HAP-1 (cell line): ENCODE data around the gene ADAMTS19.

Experiments used
- DNase-seq, 2 experiments: peaks; one replicate each; pipeline ENCODE4 v3.0.0-alpha.2; 2016 to 2020; ENCODE audit warnings: low spot score in 2 of 2
- H3K27me3 ChIP-seq: fragments of 250-450 bp; sonication (Bioruptor Pico); 2 replicates; pipeline ENCODE4 v1.5.1; 2020; ENCODE audit warnings: low read depth, mild to moderate bottlenecking, moderate library complexity
- H3K36me3 ChIP-seq: fragments of 250-450 bp; sonication (Bioruptor Pico); replicated peaks from 2 replicates; pipeline ENCODE4 v1.5.1; 2020; ENCODE audit warnings: mild to moderate bottlenecking
- H3K4me1 ChIP-seq: fragments of 250-450 bp; sonication (Bioruptor Pico); 2 replicates; pipeline ENCODE4 v1.5.1; 2020; ENCODE audit warnings: mild to moderate bottlenecking
- H3K4me3 ChIP-seq: fragments of 250-450 bp; sonication (Bioruptor Pico); 2 replicates; pipeline ENCODE4 v1.5.1; 2020; ENCODE audit warnings: mild to moderate bottlenecking, moderate library complexity
- H3K9me3 ChIP-seq: fragments of 250-450 bp; sonication (Bioruptor Pico); 2 replicates; pipeline ENCODE4 v1.5.1; 2020; ENCODE audit warnings: mild to moderate bottlenecking, moderate library complexity
- in situ Hi-C: fragments of 300-500 bp; cut with MboI; formaldehyde crosslinking; loops from 3 replicates; pipeline ENCODE4 v1.14.3; 2020; ENCODE audit warnings: low sequenced_read_pairs, inconsistent platforms, mixed read lengths

ADAMTS19 gene

DNA sequence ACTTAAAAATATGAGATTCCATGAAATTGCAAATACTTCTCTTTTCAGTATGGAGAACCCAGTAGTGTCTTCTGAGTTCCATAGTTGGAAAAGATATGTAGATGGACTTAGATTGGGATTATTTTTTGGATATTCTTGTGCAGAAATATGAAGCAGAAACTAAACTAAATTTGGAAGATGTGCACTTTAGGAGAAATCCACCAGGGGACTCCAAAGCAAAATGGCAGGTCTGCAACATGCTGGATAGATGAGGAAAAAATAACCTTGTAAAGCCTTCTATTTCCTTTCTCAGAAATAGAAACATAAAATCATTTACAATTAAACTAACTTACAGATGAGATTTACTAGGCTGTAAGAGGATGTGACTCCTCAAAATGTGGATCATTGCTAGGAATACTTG lies 238.6 kb downstream of the ADAMTS19 start:
- in situ Hi-C loops: no loop called here
- Histone ChIP-seq H3K9me3 (no peaks in the 10 kb centered on the region), H3K27me3 (no peaks in the 10 kb centered on the region), H3K36me3 (no peaks in the 10 kb centered on the region), H3K4me1 (no peaks in the 10 kb centered on the region), H3K4me3 (no peak overlapping the region)
- no peak for DNase-seq

DNA sequence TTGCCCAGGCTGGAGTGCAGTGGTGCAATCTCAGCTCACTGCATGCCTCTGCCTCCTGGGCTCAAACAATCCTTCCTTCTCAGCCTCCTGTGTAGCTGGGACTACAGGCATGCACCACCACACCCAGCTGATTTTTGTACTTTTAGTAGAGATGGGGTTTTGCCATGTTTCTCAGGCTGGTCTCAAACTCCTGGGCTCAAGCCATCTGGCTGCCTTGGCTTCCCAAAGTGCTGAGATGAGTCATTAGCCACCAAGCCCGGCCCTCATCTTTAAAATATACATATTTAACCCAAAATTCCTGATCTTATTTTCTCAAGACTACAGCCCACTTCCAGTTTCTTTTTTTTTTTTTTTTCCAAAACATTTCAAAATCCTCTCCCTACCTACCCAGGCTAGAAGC lies 256.1 kb downstream of the ADAMTS19 start:
- Histone ChIP-seq H3K36me3 (no peaks in the 10 kb centered on the region), H3K9me3 (no peaks in the 10 kb centered on the region), H3K4me3 (no peak overlapping the region), H3K4me1 (no peaks in the 10 kb centered on the region), H3K27me3 (no peaks in the 10 kb centered on the region)
- no peak for DNase-seq
- in situ Hi-C loops: no loop called here

DNA sequence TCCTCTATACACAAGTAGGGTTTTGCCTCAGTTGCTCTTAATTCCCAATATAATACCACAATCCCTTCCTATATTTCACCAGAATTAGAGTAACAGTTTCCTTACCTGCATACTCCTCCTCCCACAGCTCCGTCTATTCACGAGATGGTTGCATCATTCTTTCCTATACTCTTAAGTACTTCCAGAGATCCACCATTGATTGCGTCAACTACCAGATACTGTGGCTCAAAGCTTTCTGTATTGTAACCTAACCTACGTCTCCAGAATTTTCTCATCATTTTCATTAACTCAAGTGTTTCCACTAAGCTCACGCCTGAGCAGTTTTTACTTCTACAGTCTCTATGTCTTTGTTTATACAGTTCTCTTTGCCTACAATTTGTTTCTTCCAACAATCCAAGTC lies 256.6 kb downstream of the ADAMTS19 start:
- H3K36me3 ChIP-seq: no peaks in the 10 kb centered on the region
- in situ Hi-C loops: no loop called here
- no peaks in the 10 kb centered on the region for H3K4me1 ChIP-seq
- DNase-seq: no peak
- H3K4me3 ChIP-seq: no peak overlapping the region
- no peaks in the 10 kb centered on the region for H3K27me3 ChIP-seq
- no peaks in the 10 kb centered on the region for H3K9me3 ChIP-seq

DNA sequence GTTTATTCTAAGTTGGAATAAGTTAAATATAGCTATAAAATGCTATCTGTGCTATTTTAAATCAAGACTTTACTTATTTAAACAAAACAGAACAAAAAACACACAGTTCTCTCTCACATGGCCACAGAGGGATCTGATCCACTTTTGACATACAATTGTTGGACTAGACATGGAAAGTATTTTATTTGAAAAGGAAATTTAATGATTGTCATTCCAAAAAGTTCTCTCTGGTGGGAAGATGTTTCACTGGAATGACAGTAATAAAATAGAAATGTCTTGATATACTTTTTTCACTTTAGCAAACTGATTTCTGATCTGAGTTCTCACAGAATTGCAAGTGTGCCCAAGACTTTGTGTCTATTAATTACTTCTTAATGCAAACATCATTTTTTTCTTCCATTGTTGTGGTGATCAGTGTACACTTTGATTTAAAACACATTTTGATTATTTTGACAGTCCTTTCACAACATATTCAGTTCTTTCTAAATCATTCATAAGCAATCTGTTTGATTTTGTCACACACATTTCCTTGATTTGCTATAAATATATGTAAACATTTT lies 257.7 kb downstream of the ADAMTS19 start:
- no peaks in the 10 kb centered on the region for H3K9me3 ChIP-seq
- no peak overlapping the region for H3K4me3 ChIP-seq
- H3K4me1 ChIP-seq: no peaks in the 10 kb centered on the region
- in situ Hi-C loops: no loop called here
- H3K36me3 ChIP-seq: no peaks in the 10 kb centered on the region
- no peak for DNase-seq
- H3K27me3 ChIP-seq: no peaks in the 10 kb centered on the region

DNA sequence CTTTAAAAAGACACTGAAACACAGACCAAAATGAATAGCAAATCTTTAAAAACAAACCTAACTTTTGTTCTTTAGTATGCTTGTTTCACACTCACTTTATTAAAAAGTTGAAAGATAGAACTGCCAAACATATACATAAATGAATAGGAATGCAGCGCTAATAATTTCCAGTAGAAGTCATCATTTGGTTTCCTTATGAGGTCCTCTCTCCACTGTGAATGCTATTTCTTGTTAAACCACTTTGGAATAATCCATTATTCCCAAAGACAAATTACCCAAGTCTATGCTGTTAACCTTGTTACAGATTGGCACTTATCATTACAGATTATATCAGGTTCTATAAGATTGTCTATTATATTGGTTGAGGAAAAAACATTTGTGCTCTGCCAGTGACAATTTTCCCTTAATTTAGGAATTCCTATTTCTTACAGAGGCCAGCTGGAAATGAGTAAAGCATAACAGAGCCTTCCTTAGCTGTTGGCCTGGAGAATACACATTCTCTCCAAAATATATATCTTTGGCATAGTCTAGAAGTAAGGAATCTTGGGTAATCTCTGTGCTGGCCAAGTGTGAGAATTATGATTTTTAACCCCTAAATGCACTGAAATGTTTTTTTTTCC lies 258.5 kb downstream of the ADAMTS19 start:
- Histone ChIP-seq H3K9me3 (no peaks in the 10 kb centered on the region), H3K36me3 (no peaks in the 10 kb centered on the region), H3K27me3 (no peaks in the 10 kb centered on the region), H3K4me3 (no peak overlapping the region), H3K4me1 (no peaks in the 10 kb centered on the region)
- DNase-seq: no peak
- in situ Hi-C loops: no loop called here

DNA sequence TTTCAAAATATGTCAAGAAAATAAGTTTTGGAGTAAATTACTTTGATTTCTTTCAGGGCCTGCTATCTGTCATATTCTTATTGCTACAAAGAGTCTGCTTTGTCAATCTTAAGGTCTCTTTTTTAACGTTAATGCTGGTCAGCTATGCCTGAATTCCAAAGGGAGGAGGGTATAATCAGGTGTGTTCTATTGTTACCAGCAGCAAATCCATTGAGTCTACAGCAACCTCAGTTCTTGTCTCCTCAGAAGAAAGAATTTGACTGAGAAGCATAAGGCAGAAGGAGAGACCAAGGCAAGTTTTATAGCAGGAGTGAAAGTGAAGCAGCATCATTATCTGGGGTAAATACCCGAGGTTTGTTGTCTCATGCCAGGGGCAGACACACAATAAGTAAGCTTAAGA lies 264.1 kb downstream of the ADAMTS19 start:
- in situ Hi-C loops: no loop called here
- Histone ChIP-seq H3K4me1 (no peaks in the 10 kb centered on the region), H3K9me3 (no peaks in the 10 kb centered on the region), H3K4me3 (no peak overlapping the region), H3K27me3 (no peaks in the 10 kb centered on the region), H3K36me3 (no peaks in the 10 kb centered on the region)
- no peak for DNase-seq

DNA sequence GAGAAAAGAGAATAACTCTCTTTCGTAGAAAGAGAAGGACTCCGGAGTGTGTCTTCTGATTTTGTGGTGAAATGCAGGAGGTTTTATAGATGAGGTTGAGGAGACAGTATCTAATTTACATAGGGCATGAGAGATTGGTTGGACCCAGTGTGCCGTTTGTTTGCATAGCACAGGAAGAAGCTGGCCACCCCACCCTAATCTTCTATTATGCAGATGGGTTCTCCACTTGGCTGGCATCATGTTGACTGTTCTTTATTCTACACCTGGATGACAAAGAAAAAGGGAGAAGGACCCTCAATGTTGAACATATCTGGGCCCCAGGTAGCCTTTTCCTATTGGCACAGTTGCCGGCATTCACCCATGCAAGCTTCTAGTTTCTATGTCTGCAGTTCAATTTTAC lies 264.5 kb downstream of the ADAMTS19 start:
- H3K4me3 ChIP-seq: no peak overlapping the region
- no peaks in the 10 kb centered on the region for H3K9me3 ChIP-seq
- in situ Hi-C loops: no loop called here
- DNase-seq: no peak
- H3K4me1 ChIP-seq: no peaks in the 10 kb centered on the region
- no peaks in the 10 kb centered on the region for H3K27me3 ChIP-seq
- H3K36me3 ChIP-seq: no peaks in the 10 kb centered on the region

DNA sequence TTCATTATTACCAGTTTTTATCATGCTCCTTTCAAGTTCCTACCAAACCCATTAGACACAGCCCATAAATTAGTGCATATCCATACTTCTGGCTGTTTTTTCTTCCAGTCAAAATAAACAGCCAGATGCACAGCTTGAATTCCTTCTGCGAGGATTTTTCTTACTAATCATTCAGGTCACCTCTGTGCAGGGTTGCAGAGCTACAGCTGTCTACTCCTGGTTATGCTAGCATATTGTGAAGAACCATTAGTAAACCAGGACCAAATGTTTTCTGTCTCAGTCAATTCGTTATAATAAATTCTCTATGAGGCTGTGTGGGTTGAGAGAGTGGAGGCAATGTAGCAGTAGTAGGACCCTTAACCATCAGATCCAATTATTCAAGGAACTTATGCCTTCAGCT lies 279.7 kb downstream of the ADAMTS19 start:
- H3K9me3 ChIP-seq: no peaks in the 10 kb centered on the region
- in situ Hi-C loops: no loop called here
- no peaks in the 10 kb centered on the region for H3K36me3 ChIP-seq
- no peaks in the 10 kb centered on the region for H3K27me3 ChIP-seq
- DNase-seq: no peak
- H3K4me1 ChIP-seq: no peaks in the 10 kb centered on the region
- H3K4me3 ChIP-seq: no peak overlapping the region

DNA sequence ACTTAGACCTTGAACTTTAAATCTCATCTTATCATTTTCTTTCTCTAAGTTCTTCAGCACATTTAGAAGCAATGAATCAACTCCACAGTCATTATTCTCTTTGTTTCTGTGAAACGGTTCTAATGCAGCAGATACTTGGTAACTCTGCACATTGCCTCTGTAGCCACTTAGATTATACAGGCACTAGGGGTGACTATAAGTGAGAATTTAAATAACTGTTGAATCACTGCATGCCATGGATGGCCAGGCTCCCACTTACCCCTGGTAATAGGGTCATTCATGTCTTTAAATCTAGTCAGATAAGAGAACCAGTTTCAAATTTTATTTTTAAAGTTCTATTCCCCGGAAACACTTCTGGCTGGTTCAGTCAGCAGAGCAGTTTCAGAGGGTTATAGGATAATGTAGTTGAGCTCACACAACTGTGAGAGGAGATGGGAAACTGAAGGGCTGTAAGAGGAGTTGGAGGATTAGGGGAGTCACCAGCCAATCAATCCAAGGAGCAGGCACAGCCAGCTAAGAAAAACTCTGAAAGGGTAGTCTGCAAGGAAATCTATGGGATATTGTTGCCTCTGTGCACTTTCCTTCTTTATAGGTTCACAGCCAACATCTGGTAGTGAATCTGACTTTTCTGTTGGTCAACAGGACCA lies 283.6 kb downstream of the ADAMTS19 start:
- H3K4me3 ChIP-seq: no peak overlapping the region
- DNase-seq: no peak

DNA sequence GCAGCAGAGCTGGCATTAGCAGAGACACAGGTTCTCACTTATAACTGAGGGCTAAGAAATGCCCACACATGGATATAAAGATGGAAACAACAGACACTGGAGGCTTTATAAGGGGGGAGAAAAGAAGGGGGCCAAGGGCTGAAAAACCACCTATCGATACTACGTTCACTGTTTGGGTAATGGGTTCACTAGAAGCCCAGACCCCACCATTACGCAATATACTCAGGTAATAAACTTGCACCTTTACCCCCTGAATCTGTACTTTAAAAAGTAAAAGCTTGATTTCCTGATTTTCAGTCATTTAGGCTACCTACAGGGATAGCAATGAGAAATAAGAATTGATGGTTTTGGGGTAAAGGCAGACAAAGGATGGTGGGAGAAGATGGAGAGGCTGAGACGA lies 285.9 kb downstream of the ADAMTS19 start:
- Histone ChIP-seq H3K4me1 (no peaks in the 10 kb centered on the region), H3K36me3 (no peaks in the 10 kb centered on the region), H3K4me3 (no peak overlapping the region), H3K9me3 (no peaks in the 10 kb centered on the region), H3K27me3 (no peaks in the 10 kb centered on the region)
- DNase-seq: no peak
- in situ Hi-C loops: no loop called here

More for the DNA sequence above, 283.6 kb downstream of the ADAMTS19 start:
- Histone ChIP-seq H3K36me3 (no peaks in the 10 kb centered on the region), H3K27me3 (no peaks in the 10 kb centered on the region), H3K4me1 (no peaks in the 10 kb centered on the region), H3K9me3 (no peaks in the 10 kb centered on the region)
- in situ Hi-C loops: no loop called here

DNA sequence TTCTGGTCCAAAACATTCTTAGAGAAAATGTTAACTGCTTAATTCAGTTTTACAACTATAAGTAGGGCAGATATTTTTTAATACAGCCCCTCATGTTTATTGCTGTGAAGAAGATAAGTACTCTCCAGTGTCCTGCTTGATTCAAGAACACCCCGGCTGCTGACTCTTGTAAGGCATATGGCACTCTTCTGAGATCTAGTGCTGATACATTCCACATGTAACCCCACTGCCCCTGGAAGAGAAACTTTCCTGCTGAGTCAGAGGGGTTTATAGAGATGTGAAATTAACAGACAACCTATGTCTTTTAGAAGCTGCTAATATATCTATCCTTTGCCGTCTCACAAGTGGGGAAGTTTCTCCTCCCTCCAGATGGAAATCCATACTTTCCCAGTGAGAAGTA lies 286.8 kb downstream of the ADAMTS19 start:
- Histone ChIP-seq H3K27me3 (no peaks in the 10 kb centered on the region), H3K4me3 (no peak overlapping the region), H3K36me3 (no peaks in the 10 kb centered on the region), H3K9me3 (no peaks in the 10 kb centered on the region), H3K4me1 (no peaks in the 10 kb centered on the region)
- in situ Hi-C loops: no loop called here
- no peak for DNase-seq

DNA sequence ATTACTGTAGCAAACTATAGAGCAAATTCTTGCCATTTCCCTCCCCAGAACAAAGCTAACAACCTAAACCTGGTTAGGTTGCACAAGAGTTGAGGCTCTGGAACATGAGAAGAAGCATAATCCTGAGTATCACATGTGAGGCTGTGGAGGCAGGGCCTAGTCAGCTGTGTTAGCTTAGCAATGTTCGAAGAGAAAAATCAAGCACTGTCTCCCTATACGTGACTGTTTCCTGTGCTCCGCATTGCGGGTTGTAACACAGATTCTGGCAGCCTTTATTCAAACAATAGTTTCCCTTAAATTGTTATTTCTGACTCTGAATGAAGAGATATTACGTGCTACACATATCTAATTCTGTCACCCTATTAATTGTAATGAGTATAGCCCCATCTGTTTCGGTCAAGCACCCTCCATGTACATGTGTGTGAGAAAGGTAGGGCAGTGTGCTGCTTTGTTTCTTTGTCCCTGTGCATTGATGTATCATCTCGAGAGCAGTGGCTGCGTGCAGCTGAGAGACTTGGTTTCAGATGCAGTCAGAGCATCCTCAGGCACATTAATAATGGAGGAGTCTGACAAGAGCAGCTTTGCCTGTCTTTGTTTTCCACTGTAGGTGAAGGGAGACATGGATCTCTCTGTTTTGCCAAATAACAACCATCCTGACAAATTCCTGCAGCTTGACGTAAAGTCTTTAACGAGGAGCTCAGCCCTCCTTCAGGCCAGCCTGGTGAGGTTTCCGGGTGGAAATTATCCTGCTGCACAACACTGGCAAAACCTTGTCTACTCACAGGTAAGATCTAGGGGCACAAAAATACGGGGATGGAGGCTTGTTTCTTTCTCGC lies 287.7 kb downstream of the ADAMTS19 start, which contains the start of gene MINAR2:
TSS of gene MINAR2 (plus strand) at position 523 of the 836 bp plus-strand sequence. CDS start at position 620, 97 bp downstream.
- H3K36me3 ChIP-seq: no peaks in the 10 kb centered on the region
- DNase-seq: no peak
- H3K4me3 ChIP-seq: no peak within 1 kb of the TSS
- no peaks in the 10 kb centered on the region for H3K27me3 ChIP-seq
- in situ Hi-C loops: no loop called here
- no peaks in the 10 kb centered on the region for H3K9me3 ChIP-seq
- no peaks in the 10 kb centered on the region for H3K4me1 ChIP-seq

DNA sequence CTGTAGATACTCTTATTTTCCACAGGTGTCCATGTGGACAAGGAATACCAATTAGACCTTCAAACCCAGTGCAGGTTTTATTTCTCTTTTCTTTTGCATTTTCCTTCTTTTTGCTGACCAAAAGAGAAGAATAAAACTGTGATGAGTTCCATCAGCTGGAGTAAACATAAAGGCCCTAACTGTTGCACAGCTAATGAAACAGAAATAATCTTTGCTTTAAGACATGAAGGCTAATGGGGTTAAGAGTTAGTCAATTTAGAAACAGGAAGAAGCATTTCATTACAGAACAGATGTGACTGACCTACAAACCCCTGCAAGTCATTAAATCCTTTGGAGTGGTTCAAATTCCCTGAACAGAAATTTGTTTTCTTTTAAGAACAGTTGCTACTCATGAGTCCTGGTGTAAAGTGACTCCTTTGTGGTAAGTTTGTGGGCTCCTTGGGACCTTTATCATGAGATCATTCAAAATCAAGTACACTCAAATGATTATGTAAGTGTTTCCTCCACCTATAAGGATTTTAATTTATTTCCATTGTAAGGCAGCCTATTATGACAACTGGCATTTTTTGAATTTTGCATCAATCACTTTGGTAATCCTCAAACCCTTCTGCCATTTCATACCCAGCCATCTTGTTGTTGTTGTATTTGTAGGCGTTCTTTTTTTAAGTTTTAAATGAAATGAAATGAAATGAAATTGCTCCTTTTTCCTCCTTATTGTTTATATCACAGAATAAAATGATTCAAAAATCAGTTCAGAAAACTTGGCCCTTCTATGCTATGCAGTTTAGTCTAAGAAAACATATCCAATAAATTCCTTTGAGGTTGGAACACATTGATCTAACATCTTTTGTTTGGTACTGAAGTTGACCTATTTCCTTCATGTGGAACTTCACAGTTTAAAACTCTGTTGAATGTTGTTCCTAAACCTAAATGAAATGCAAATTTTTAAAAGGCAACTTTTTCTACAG lies 289.1 kb downstream of the ADAMTS19 start:
- no peaks in the 10 kb centered on the region for H3K36me3 ChIP-seq
- no peak for DNase-seq
- H3K4me3 ChIP-seq: no peak overlapping the region
- no peaks in the 10 kb centered on the region for H3K27me3 ChIP-seq
- no peaks in the 10 kb centered on the region for H3K4me1 ChIP-seq
- in situ Hi-C loops: no loop called here
- H3K9me3 ChIP-seq: no peaks in the 10 kb centered on the region
